ENCODE results near the gene ZBTB20. TPM values are rescaled to one million over a fixed set of nuclear protein-coding genes. Genes with fewer than 3 reads are reported as not detected.

Gene ZBTB20
- total and polyA plus RNA-seq, 7 donors: under 0.01 to 113 (median 58.6) TPM

GRCh38 chr3:115082260-115082659, 64.8 kb downstream of the ZBTB20 start:
- Histone ChIP-seq H3K36me3 (no peaks in the 10 kb centered on the region), H3K27ac (no peak overlapping the region), H3K4me1 (peaks cover 0 to 39% (median 15%) of the 10 kb centered on the region in 4 donors), H3K27me3 (no peaks in the 10 kb centered on the region), H3K4me3 (no peak overlapping the region), H3K9me3 (no peaks in the 10 kb centered on the region)
- 92 to 94% methylated on average over 6 of the region's 6 CpGs for WGBS, 2 donors
- DNase-seq: no peak
- no peak for TF ChIP-seq EP300 (IDR thresholded peaks at IDR 0.05)
- TF ChIP-seq CTCF (IDR thresholded peaks at IDR 0.05): no peak
- no peak for TF ChIP-seq POLR2A (IDR thresholded peaks at IDR 0.05)
- intact Hi-C loops (cut with DNase I): no loop called here

- no peak overlapping the region for H3K4me3 ChIP-seq
- no peaks in the 10 kb centered on the region for H3K36me3 ChIP-seq
- H3K4me1 ChIP-seq: peaks cover 0 to 31% (median 13%) of the 10 kb centered on the region in 4 donors
- no peak for DNase-seq
- H3K27me3 ChIP-seq: no peaks in the 10 kb centered on the region
- TF ChIP-seq CTCF (IDR thresholded peaks at IDR 0.05) (no peak), POLR2A (IDR thresholded peaks at IDR 0.05) (no peak), EP300 (IDR thresholded peaks at IDR 0.05) (no peak), POLR2AphosphoS5 (IDR thresholded peaks at IDR 0.05) (no peak)
- no peaks in the 10 kb centered on the region for H3K9me3 ChIP-seq
- intact Hi-C loops (cut with DNase I): no loop called here
- no peak overlapping the region for H3K27ac ChIP-seq
These were observed 65.6 kb downstream of the ZBTB20 start for GRCh38 chr3:115081444-115081843.

- Histone ChIP-seq H3K36me3 (no peaks in the 10 kb centered on the region), H3K9me3 (no peaks in the 10 kb centered on the region), H3K4me1 (peaks cover 0 to 25% (median 5%) of the 10 kb centered on the region in 4 donors), H3K27me3 (no peaks in the 10 kb centered on the region), H3K4me3 (no peak overlapping the region), H3K27ac (no peak overlapping the region)
- no peak for TF ChIP-seq POLR2A (IDR thresholded peaks at IDR 0.05)
- TF ChIP-seq POLR2AphosphoS5 (IDR thresholded peaks at IDR 0.05): no peak
- no peak for TF ChIP-seq EP300 (IDR thresholded peaks at IDR 0.05)
- WGBS, 2 donors: 44 to 65% methylated on average over 3 of the region's 3 CpGs
- intact Hi-C loops (cut with DNase I): no loop called here
- DNase-seq: no peak
These were observed 69.4 kb downstream of the ZBTB20 start for GRCh38 chr3:115077501-115078250.

GRCh38 chr3:115074502-115074901, 72.6 kb downstream of the ZBTB20 start:
- Histone ChIP-seq H3K36me3 (no peaks in the 10 kb centered on the region), H3K9me3 (no peaks in the 10 kb centered on the region), H3K27me3 (no peaks in the 10 kb centered on the region), H3K27ac (no peak overlapping the region), H3K4me1 (peaks cover 0 to 44% (median 21%) of the 10 kb centered on the region in 4 donors), H3K4me3 (no peak overlapping the region)
- intact Hi-C loops (cut with DNase I): no loop called here
- TF ChIP-seq EP300 (IDR thresholded peaks at IDR 0.05) (no peak), CTCF (IDR thresholded peaks at IDR 0.05) (no peak), POLR2AphosphoS5 (IDR thresholded peaks at IDR 0.05) (no peak), POLR2A (IDR thresholded peaks at IDR 0.05) (no peak)
- no peak for DNase-seq

- no peaks in the 10 kb centered on the region for H3K36me3 ChIP-seq
- no peak overlapping the region for H3K4me3 ChIP-seq
- no peaks in the 10 kb centered on the region for H3K27me3 ChIP-seq
- TF ChIP-seq POLR2AphosphoS5 (IDR thresholded peaks at IDR 0.05) (peak in 1 of 4 donors; percentile 13), CTCF (IDR thresholded peaks at IDR 0.05) (no peak)
- H3K4me1 ChIP-seq: peaks cover 0 to 44% (median 21%) of the 10 kb centered on the region in 4 donors
- 77 to 84% methylated on average over 6 of the region's 6 CpGs for WGBS, 2 donors
- intact Hi-C loops (cut with DNase I): no loop called here
- no peaks in the 10 kb centered on the region for H3K9me3 ChIP-seq
- no peak for DNase-seq
- peak overlapping the region in 3 of 4 donors; percentile 8 to 27 (median 21) for H3K27ac ChIP-seq
These were observed 74.6 kb downstream of the ZBTB20 start for GRCh38 chr3:115072265-115073021.
